ENCODE measurements around the gene RAB6C.
"Not testable (repeated sequence)": the region's sequence is repeated elsewhere in the genome, so short reads cannot be mapped to it uniquely, and the experiment has no call there.

GRCh38 chr2:129993151-129993550 is 13.7 kb downstream of the RAB6C start:
- TF ChIP-seq CTCF, EZH2phosphoT487 (IDR thresholded peaks at IDR 0.05): not testable (repeated sequence)

All from neural progenitor cell (in vitro differentiated cells).